Measurements from ENCODE around the gene ANGPTL2. TPM values are rescaled to one million over a fixed set of nuclear protein-coding genes. Genes with fewer than 3 reads are reported as not detected.

ANGPTL2 gene
- total RNA-seq, 4 donors from 2014 or later = 5.9 to 12.6 (median 8.7) TPM

GRCh38 chr9:127084076-127085039 is 38.1 kb downstream of the ANGPTL2 start:
- no peak overlapping the region for H3K27ac ChIP-seq
- no peaks in the 10 kb centered on the region for H3K4me1 ChIP-seq
- H3K9me3 ChIP-seq = no peaks in the 10 kb centered on the region
- WGBS, 2 donors = 89 to 94% methylated on average over 12 of the region's 12 CpGs
- DNase-seq = no peak
- no peak overlapping the region for H3K4me3 ChIP-seq (replicated peaks in 1 of 3)
- intact Hi-C loops (cut with DNase I) = no loop called here
- no peaks in the 10 kb centered on the region for H3K36me3 ChIP-seq
- no peaks in the 10 kb centered on the region for H3K27me3 ChIP-seq
- TF ChIP-seq CTCF (IDR thresholded peaks at IDR 0.05) (no peak), POLR2A (IDR thresholded peaks at IDR 0.05) (no peak)

- no peak for DNase-seq
Measured at GRCh38 chr9:127083138-127083980, 39.1 kb downstream of the ANGPTL2 start.

GRCh38 chr9:127081250-127082185 is 40.9 kb downstream of the ANGPTL2 start:
- H3K36me3 ChIP-seq = no peaks in the 10 kb centered on the region
- H3K4me1 ChIP-seq = peaks cover 5 to 11% of the 10 kb centered on the region in 2 donors
- H3K27me3 ChIP-seq = no peaks in the 10 kb centered on the region
- H3K9me3 ChIP-seq = no peaks in the 10 kb centered on the region
- WGBS, 2 donors = 89 to 95% methylated on average over 8 of the region's 8 CpGs
- H3K27ac ChIP-seq = no peak overlapping the region
- TF ChIP-seq CTCF (IDR thresholded peaks at IDR 0.05) (no peak), POLR2A (IDR thresholded peaks at IDR 0.05) (no peak)
- DNase-seq = no peak
- intact Hi-C loops (cut with DNase I) = no loop called here
- no peak overlapping the region for H3K4me3 ChIP-seq (replicated peaks in 1 of 3)

More at GRCh38 chr9:127083138-127083980, 39.1 kb downstream of the ANGPTL2 start:
- TF ChIP-seq CTCF (IDR thresholded peaks at IDR 0.05) = no peak
- TF ChIP-seq POLR2A (IDR thresholded peaks at IDR 0.05) = no peak
- no peaks in the 10 kb centered on the region for H3K36me3 ChIP-seq
- no peak overlapping the region for H3K4me3 ChIP-seq (replicated peaks in 1 of 3)
- no peak overlapping the region for H3K27ac ChIP-seq
- no peaks in the 10 kb centered on the region for H3K4me1 ChIP-seq
- intact Hi-C loops (cut with DNase I) = no loop called here
- H3K9me3 ChIP-seq = no peaks in the 10 kb centered on the region
- no peaks in the 10 kb centered on the region for H3K27me3 ChIP-seq
- 92 to 93% methylated on average over 5 of the region's 5 CpGs for WGBS, 2 donors

- DNase-seq = no peak
- H3K36me3 ChIP-seq = no peaks in the 10 kb centered on the region
- intact Hi-C loops (cut with DNase I) = no loop called here
- 97% methylated on average over 8 of the region's 8 CpGs for WGBS, 2 donors
- no peaks in the 10 kb centered on the region for H3K27me3 ChIP-seq
- peaks cover 20 to 30% of the 10 kb centered on the region in 2 donors for H3K4me1 ChIP-seq
- no peak overlapping the region for H3K27ac ChIP-seq
- H3K4me3 ChIP-seq (replicated peaks in 1 of 3) = no peak overlapping the region
- H3K9me3 ChIP-seq = no peaks in the 10 kb centered on the region
- no peak for TF ChIP-seq POLR2A (IDR thresholded peaks at IDR 0.05)
- no peak for TF ChIP-seq CTCF (IDR thresholded peaks at IDR 0.05)
Measured at GRCh38 chr9:127079446-127080140, 42.8 kb downstream of the ANGPTL2 start.
